Measurements from ENCODE around the gene EYA2.

EYA2 gene

GRCh38 chr20:46987001-46987400 lies 92.4 kb downstream of the EYA2 start:
- H3K79me1 ChIP-seq (ENCODE audit: low read depth, low read length), result no peaks in the 10 kb centered on the region
- no peak overlapping the region for H3K9ac ChIP-seq (ENCODE audit: low read depth, low read length, poor library complexity)
- H3K9me3 ChIP-seq (replicated peaks in 1 of 2; ENCODE audit: control insufficient read depth in 2 of 2, insufficient read depth in 1 of 2, low read depth in 1 of 2, low read length in 2 of 2), result no peaks in the 10 kb centered on the region
- no peak overlapping the region for H2AK5ac ChIP-seq (ENCODE audit: low read depth, low read length)
- H4K8ac ChIP-seq (ENCODE audit: low read depth, low read length), result no peak overlapping the region
- no peak overlapping the region for H2AFZ ChIP-seq (ENCODE audit: low read length)
- H3K4me1 ChIP-seq (ENCODE audit: control insufficient read depth in 2 of 2, insufficient read depth in 1 of 2, low read depth in 1 of 2, low read length in 2 of 2), result peaks cover 0 to 11% of the 10 kb centered on the region in 2 donors
- no peak overlapping the region for H3K27ac ChIP-seq (replicated peaks; ENCODE audit: low read length)
- no peak overlapping the region for H2BK15ac ChIP-seq (ENCODE audit: low read length)
- no peak overlapping the region for H3K4me3 ChIP-seq (ENCODE audit: low read length in 2 of 2)
- H3K36me3 ChIP-seq (replicated peaks in 1 of 2; ENCODE audit: control insufficient read depth in 2 of 2, insufficient read depth in 2 of 2, low read length in 2 of 2), result no peaks in the 10 kb centered on the region
- H3K4ac ChIP-seq (ENCODE audit: low read length), result no peak overlapping the region
- no peak overlapping the region for H4K91ac ChIP-seq (ENCODE audit: low read depth, low read length, poor library complexity)
- no peak overlapping the region for H3K14ac ChIP-seq (ENCODE audit: low read length)
- no peak overlapping the region for H2BK12ac ChIP-seq (ENCODE audit: low read length)
- H3K23ac ChIP-seq (ENCODE audit: low read depth, low read length, poor library complexity), result no peak overlapping the region
- no peak overlapping the region for H3K4me2 ChIP-seq (ENCODE audit: insufficient read depth, low read length, poor library complexity, severe bottlenecking)
- no CpG with 5 or more reads among the region's 5 CpGs for WGBS, 2 donors (ENCODE audit: extremely low coverage in 2 of 2, insufficient read length in 2 of 2, insufficient replicate concordance in 1 of 2)
- no peaks in the 10 kb centered on the region for H3K27me3 ChIP-seq (ENCODE audit: control insufficient read depth in 3 of 3, insufficient read depth in 3 of 3, low read depth in 1 of 3, low read length in 3 of 3)
- DNase-seq (ENCODE audit: low spot score), result no peak
- H2BK120ac ChIP-seq (ENCODE audit: low read depth, low read length), result no peak overlapping the region
- H2BK5ac ChIP-seq (ENCODE audit: low read length), result no peak overlapping the region
- no peak overlapping the region for H3K18ac ChIP-seq (ENCODE audit: low read length)

DNA sequence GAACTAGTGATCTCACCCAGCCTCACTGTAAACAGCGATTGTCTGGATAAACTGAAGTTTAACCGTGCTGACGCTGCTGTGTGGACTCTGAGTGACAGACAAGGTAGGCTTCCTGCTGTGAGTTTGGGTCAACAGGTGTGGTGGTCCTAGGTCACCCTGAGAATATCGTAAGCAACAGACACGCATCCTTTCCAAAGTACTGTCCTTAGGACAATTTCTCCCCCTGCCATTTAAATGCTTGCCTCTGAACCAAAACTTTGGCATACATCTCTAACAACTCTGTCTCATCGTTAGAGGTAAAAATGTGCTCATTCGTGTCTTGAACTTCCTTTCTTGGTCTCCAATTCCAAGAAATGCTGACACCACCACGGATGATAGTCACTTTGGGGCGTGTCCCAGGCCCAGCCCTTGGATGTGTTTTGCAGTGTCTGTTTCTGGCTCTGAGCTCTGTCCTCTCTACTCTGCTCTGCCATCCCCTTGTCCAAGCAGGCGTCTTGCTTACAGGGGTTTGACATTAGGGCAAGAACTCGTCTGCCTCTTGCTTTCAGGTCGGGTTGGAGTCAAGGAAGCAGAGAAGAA lies 95.5 kb downstream of the EYA2 start:
- Histone ChIP-seq H2AK5ac (ENCODE audit: low read depth, low read length) (no peak overlapping the region), H3K36me3 (replicated peaks in 1 of 2; ENCODE audit: control insufficient read depth in 2 of 2, insufficient read depth in 2 of 2, low read length in 2 of 2) (no peaks in the 10 kb centered on the region), H3K18ac (ENCODE audit: low read length) (no peak overlapping the region), H2BK12ac (ENCODE audit: low read length) (no peak overlapping the region), H3K9ac (ENCODE audit: low read depth, low read length, poor library complexity) (no peak overlapping the region), H3K4me1 (ENCODE audit: control insufficient read depth in 2 of 2, insufficient read depth in 1 of 2, low read depth in 1 of 2, low read length in 2 of 2) (peaks cover 0 to 17% of the 10 kb centered on the region in 2 donors), H3K4me2 (ENCODE audit: insufficient read depth, low read length, poor library complexity, severe bottlenecking) (peak overlapping the region; percentile 15), H2BK15ac (ENCODE audit: low read length) (no peak overlapping the region), H4K8ac (ENCODE audit: low read depth, low read length) (no peak overlapping the region), H4K91ac (ENCODE audit: low read depth, low read length, poor library complexity) (no peak overlapping the region), H2BK5ac (ENCODE audit: low read length) (no peak overlapping the region), H3K4me3 (ENCODE audit: low read length in 2 of 2) (no peak overlapping the region), H3K23ac (ENCODE audit: low read depth, low read length, poor library complexity) (no peak overlapping the region), H3K27me3 (ENCODE audit: control insufficient read depth in 3 of 3, insufficient read depth in 3 of 3, low read depth in 1 of 3, low read length in 3 of 3) (no peaks in the 10 kb centered on the region), H3K14ac (ENCODE audit: low read length) (no peak overlapping the region), H2BK120ac (ENCODE audit: low read depth, low read length) (no peak overlapping the region), H2AFZ (ENCODE audit: low read length) (no peak overlapping the region), H3K27ac (replicated peaks; ENCODE audit: low read length) (no peak overlapping the region), H3K4ac (ENCODE audit: low read length) (no peak overlapping the region), H3K79me1 (ENCODE audit: low read depth, low read length) (no peaks in the 10 kb centered on the region), H3K9me3 (replicated peaks in 1 of 2; ENCODE audit: control insufficient read depth in 2 of 2, insufficient read depth in 1 of 2, low read depth in 1 of 2, low read length in 2 of 2) (no peaks in the 10 kb centered on the region)
- DNase-seq (ENCODE audit: low spot score), result no peak
- WGBS, 2 donors (ENCODE audit: extremely low coverage in 2 of 2, insufficient read length in 2 of 2, insufficient replicate concordance in 1 of 2), result no CpG with 5 or more reads among the region's 12 CpGs

GRCh38 chr20:46990596-46991104 lies 96.0 kb downstream of the EYA2 start:
- H2AFZ ChIP-seq (ENCODE audit: low read length), result no peak overlapping the region
- no peak overlapping the region for H3K23ac ChIP-seq (ENCODE audit: low read depth, low read length, poor library complexity)
- no peak overlapping the region for H3K18ac ChIP-seq (ENCODE audit: low read length)
- DNase-seq (ENCODE audit: low spot score), result peak; percentile 43
- no peaks in the 10 kb centered on the region for H3K36me3 ChIP-seq (replicated peaks in 1 of 2; ENCODE audit: control insufficient read depth in 2 of 2, insufficient read depth in 2 of 2, low read length in 2 of 2)
- no peak overlapping the region for H2BK5ac ChIP-seq (ENCODE audit: low read length)
- H2AK5ac ChIP-seq (ENCODE audit: low read depth, low read length), result no peak overlapping the region
- no peak overlapping the region for H3K4me2 ChIP-seq (ENCODE audit: insufficient read depth, low read length, poor library complexity, severe bottlenecking)
- no peak overlapping the region for H4K91ac ChIP-seq (ENCODE audit: low read depth, low read length, poor library complexity)
- H2BK15ac ChIP-seq (ENCODE audit: low read length), result no peak overlapping the region
- peaks cover 0 to 19% of the 10 kb centered on the region in 2 donors for H3K4me1 ChIP-seq (ENCODE audit: control insufficient read depth in 2 of 2, insufficient read depth in 1 of 2, low read depth in 1 of 2, low read length in 2 of 2)
- H3K14ac ChIP-seq (ENCODE audit: low read length), result no peak overlapping the region
- no CpG with 5 or more reads among the region's 5 CpGs for WGBS, 2 donors (ENCODE audit: extremely low coverage in 2 of 2, insufficient read length in 2 of 2, insufficient replicate concordance in 1 of 2)
- H4K8ac ChIP-seq (ENCODE audit: low read depth, low read length), result no peak overlapping the region
- H3K9me3 ChIP-seq (replicated peaks in 1 of 2; ENCODE audit: control insufficient read depth in 2 of 2, insufficient read depth in 1 of 2, low read depth in 1 of 2, low read length in 2 of 2), result no peaks in the 10 kb centered on the region
- H3K27me3 ChIP-seq (ENCODE audit: control insufficient read depth in 3 of 3, insufficient read depth in 3 of 3, low read depth in 1 of 3, low read length in 3 of 3), result no peaks in the 10 kb centered on the region
- H3K4me3 ChIP-seq (ENCODE audit: low read length in 2 of 2), result no peak overlapping the region
- H3K79me1 ChIP-seq (ENCODE audit: low read depth, low read length), result no peaks in the 10 kb centered on the region
- H2BK12ac ChIP-seq (ENCODE audit: low read length), result no peak overlapping the region
- no peak overlapping the region for H3K4ac ChIP-seq (ENCODE audit: low read length)
- H3K9ac ChIP-seq (ENCODE audit: low read depth, low read length, poor library complexity), result no peak overlapping the region
- H2BK120ac ChIP-seq (ENCODE audit: low read depth, low read length), result no peak overlapping the region
- no peak overlapping the region for H3K27ac ChIP-seq (replicated peaks; ENCODE audit: low read length)

DNA sequence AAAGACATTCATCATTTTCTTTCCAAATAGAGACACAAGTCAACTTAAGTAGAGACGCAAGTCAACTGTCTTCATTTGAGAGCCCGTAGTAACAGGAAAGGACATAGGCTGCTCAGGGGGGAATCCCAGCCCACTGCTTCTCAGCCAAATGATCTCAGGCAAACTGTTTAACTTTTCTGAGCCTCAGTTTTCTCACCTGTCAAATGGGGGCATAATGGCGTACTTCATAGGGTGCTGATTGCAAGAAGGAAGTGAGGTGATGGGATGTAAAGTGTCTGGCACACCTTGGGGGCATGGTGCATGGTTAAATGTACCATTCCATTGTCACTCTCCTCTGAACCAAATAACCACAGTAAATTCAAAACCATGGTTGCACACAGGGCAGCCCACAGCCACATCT lies 96.5 kb downstream of the EYA2 start:
- Histone ChIP-seq H2AK5ac (ENCODE audit: low read depth, low read length) (no peak overlapping the region), H4K8ac (ENCODE audit: low read depth, low read length) (no peak overlapping the region), H2BK5ac (ENCODE audit: low read length) (no peak overlapping the region), H3K18ac (ENCODE audit: low read length) (no peak overlapping the region), H3K79me1 (ENCODE audit: low read depth, low read length) (no peaks in the 10 kb centered on the region), H3K23ac (ENCODE audit: low read depth, low read length, poor library complexity) (no peak overlapping the region), H2AFZ (ENCODE audit: low read length) (no peak overlapping the region), H3K4me2 (ENCODE audit: insufficient read depth, low read length, poor library complexity, severe bottlenecking) (no peak overlapping the region), H2BK12ac (ENCODE audit: low read length) (no peak overlapping the region), H3K4me3 (ENCODE audit: low read length in 2 of 2) (peak overlapping the region in 1 of 2 donors; percentile 46), H3K27ac (replicated peaks; ENCODE audit: low read length) (no peak overlapping the region), H2BK15ac (ENCODE audit: low read length) (no peak overlapping the region), H3K4ac (ENCODE audit: low read length) (no peak overlapping the region), H3K9me3 (replicated peaks in 1 of 2; ENCODE audit: control insufficient read depth in 2 of 2, insufficient read depth in 1 of 2, low read depth in 1 of 2, low read length in 2 of 2) (no peaks in the 10 kb centered on the region), H3K9ac (ENCODE audit: low read depth, low read length, poor library complexity) (no peak overlapping the region), H3K14ac (ENCODE audit: low read length) (no peak overlapping the region), H3K27me3 (ENCODE audit: control insufficient read depth in 3 of 3, insufficient read depth in 3 of 3, low read depth in 1 of 3, low read length in 3 of 3) (no peaks in the 10 kb centered on the region), H4K91ac (ENCODE audit: low read depth, low read length, poor library complexity) (no peak overlapping the region), H3K4me1 (ENCODE audit: control insufficient read depth in 2 of 2, insufficient read depth in 1 of 2, low read depth in 1 of 2, low read length in 2 of 2) (peaks cover 0 to 19% of the 10 kb centered on the region in 2 donors), H2BK120ac (ENCODE audit: low read depth, low read length) (no peak overlapping the region), H3K36me3 (replicated peaks in 1 of 2; ENCODE audit: control insufficient read depth in 2 of 2, insufficient read depth in 2 of 2, low read length in 2 of 2) (no peaks in the 10 kb centered on the region)
- no CpG with 5 or more reads among the region's 3 CpGs for WGBS, 2 donors (ENCODE audit: extremely low coverage in 2 of 2, insufficient read length in 2 of 2, insufficient replicate concordance in 1 of 2)
- no peak for DNase-seq (ENCODE audit: low spot score)

Measured in neuronal stem cell (in vitro differentiated cells).